GM23338 (cell line): Measurements from ENCODE around the gene UNC93B1.

ENCODE experiments used
- CREB1 ChIP-seq: fragments of 250-450 bp; sonication (Bioruptor Pico); IDR thresholded peaks from 2 replicates; pipeline ENCODE4 v1.5.0; 2020; ENCODE audit warnings: low read depth, mild to moderate bottlenecking, moderate library complexity
- EZH2 ChIP-seq: fragments of 200-600 bp; sonication (generic); IDR thresholded peaks from one replicate; pipeline ENCODE4 v1.8.0; 2017; ENCODE audit warnings: antibody characterized with exemption, mild to moderate bottlenecking, low read depth; ENCODE audit not compliant: unreplicated experiment
- EZH2phosphoT487 ChIP-seq: fragments of 200-600 bp; sonication (generic); IDR thresholded peaks from one replicate; pipeline ENCODE4 v1.8.1; 2018; ENCODE audit warnings: antibody characterized with exemption; ENCODE audit not compliant: unreplicated experiment
- JUNB ChIP-seq: IDR thresholded peaks from one replicate; pipeline ENCODE4 v1.6.1; 2016; ENCODE audit warnings: antibody characterized with exemption; ENCODE audit not compliant: unreplicated experiment
- NANOG ChIP-seq: IDR thresholded peaks from 2 replicates; pipeline ENCODE4 v1.6.1; 2016; ENCODE audit warnings: antibody characterized with exemption, borderline replicate concordance
- POLR2AphosphoS5 ChIP-seq: IDR thresholded peaks from 2 replicates; pipeline ENCODE4 v1.6.1; 2016; ENCODE audit warnings: antibody characterized with exemption, low read depth
- REST ChIP-seq: IDR thresholded peaks from one replicate; pipeline ENCODE4 v1.6.1; 2018; ENCODE audit warnings: antibody characterized with exemption; ENCODE audit not compliant: unreplicated experiment
- STAT1 ChIP-seq: IDR thresholded peaks from one replicate; pipeline ENCODE4 v1.6.1; 2016; ENCODE audit warnings: antibody characterized with exemption; ENCODE audit not compliant: unreplicated experiment
- TF ChIP-seq, protein P1 (sequence below), 2 experiments: fragments of 200-600 bp in 1 of 2; sonication (generic) in 1 of 2; conservative IDR thresholded peaks; 2 replicates each; pipeline versions ENCODE4 v1.5.1 to v1.6.1; 2016 to 2017; ENCODE audit warnings: antibody characterized with exemption in 2 of 2, low read depth in 2 of 2, mild to moderate bottlenecking in 2 of 2, moderate library complexity in 1 of 2
- TF ChIP-seq, protein P2 (sequence below): fragments of 250-450 bp; sonication (Bioruptor Pico); IDR thresholded peaks from 2 replicates; pipeline ENCODE4 v1.5.0; 2020; ENCODE audit warnings: mild to moderate bottlenecking, moderate library complexity

- TF ChIP-seq, protein P1, sequence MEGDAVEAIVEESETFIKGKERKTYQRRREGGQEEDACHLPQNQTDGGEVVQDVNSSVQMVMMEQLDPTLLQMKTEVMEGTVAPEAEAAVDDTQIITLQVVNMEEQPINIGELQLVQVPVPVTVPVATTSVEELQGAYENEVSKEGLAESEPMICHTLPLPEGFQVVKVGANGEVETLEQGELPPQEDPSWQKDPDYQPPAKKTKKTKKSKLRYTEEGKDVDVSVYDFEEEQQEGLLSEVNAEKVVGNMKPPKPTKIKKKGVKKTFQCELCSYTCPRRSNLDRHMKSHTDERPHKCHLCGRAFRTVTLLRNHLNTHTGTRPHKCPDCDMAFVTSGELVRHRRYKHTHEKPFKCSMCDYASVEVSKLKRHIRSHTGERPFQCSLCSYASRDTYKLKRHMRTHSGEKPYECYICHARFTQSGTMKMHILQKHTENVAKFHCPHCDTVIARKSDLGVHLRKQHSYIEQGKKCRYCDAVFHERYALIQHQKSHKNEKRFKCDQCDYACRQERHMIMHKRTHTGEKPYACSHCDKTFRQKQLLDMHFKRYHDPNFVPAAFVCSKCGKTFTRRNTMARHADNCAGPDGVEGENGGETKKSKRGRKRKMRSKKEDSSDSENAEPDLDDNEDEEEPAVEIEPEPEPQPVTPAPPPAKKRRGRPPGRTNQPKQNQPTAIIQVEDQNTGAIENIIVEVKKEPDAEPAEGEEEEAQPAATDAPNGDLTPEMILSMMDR (conservative IDR thresholded peaks at IDR 0.05; ENCODE audit: low read depth in 2 of 2) = no peak
- no peak for TF ChIP-seq EZH2
- TF ChIP-seq, protein P2, sequence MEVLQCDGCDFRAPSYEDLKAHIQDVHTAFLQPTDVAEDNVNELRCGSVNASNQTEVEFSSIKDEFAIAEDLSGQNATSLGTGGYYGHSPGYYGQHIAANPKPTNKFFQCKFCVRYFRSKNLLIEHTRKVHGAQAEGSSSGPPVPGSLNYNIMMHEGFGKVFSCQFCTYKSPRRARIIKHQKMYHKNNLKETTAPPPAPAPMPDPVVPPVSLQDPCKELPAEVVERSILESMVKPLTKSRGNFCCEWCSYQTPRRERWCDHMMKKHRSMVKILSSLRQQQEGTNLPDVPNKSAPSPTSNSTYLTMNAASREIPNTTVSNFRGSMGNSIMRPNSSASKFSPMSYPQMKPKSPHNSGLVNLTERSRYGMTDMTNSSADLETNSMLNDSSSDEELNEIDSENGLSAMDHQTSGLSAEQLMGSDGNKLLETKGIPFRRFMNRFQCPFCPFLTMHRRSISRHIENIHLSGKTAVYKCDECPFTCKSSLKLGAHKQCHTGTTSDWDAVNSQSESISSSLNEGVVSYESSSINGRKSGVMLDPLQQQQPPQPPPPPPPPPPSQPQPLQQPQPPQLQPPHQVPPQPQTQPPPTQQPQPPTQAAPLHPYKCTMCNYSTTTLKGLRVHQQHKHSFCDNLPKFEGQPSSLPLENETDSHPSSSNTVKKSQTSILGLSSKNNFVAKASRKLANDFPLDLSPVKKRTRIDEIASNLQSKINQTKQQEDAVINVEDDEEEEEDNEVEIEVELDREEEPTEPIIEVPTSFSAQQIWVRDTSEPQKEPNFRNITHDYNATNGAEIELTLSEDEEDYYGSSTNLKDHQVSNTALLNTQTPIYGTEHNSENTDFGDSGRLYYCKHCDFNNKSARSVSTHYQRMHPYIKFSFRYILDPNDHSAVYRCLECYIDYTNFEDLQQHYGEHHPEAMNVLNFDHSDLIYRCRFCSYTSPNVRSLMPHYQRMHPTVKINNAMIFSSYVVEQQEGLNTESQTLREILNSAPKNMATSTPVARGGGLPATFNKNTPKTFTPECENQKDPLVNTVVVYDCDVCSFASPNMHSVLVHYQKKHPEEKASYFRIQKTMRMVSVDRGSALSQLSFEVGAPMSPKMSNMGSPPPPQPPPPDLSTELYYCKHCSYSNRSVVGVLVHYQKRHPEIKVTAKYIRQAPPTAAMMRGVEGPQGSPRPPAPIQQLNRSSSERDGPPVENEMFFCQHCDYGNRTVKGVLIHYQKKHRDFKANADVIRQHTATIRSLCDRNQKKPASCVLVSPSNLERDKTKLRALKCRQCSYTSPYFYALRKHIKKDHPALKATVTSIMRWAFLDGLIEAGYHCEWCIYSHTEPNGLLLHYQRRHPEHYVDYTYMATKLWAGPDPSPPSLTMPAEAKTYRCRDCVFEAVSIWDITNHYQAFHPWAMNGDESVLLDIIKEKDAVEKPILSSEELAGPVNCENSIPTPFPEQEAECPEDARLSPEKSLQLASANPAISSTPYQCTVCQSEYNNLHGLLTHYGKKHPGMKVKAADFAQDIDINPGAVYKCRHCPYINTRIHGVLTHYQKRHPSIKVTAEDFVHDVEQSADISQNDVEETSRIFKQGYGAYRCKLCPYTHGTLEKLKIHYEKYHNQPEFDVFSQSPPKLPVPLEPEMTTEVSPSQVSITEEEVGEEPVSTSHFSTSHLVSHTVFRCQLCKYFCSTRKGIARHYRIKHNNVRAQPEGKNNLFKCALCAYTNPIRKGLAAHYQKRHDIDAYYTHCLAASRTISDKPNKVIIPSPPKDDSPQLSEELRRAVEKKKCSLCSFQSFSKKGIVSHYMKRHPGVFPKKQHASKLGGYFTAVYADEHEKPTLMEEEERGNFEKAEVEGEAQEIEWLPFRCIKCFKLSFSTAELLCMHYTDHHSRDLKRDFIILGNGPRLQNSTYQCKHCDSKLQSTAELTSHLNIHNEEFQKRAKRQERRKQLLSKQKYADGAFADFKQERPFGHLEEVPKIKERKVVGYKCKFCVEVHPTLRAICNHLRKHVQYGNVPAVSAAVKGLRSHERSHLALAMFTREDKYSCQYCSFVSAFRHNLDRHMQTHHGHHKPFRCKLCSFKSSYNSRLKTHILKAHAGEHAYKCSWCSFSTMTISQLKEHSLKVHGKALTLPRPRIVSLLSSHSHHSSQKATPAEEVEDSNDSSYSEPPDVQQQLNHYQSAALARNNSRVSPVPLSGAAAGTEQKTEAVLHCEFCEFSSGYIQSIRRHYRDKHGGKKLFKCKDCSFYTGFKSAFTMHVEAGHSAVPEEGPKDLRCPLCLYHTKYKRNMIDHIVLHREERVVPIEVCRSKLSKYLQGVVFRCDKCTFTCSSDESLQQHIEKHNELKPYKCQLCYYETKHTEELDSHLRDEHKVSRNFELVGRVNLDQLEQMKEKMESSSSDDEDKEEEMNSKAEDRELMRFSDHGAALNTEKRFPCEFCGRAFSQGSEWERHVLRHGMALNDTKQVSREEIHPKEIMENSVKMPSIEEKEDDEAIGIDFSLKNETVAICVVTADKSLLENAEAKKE (CRISPR knock-in tag) = no peak
- no peak for TF ChIP-seq EZH2phosphoT487
- no peak for TF ChIP-seq JUNB
- no peak for TF ChIP-seq POLR2AphosphoS5
- no peak for TF ChIP-seq STAT1
- no peak for TF ChIP-seq REST
- TF ChIP-seq NANOG = no peak
- TF ChIP-seq CREB1 (CRISPR knock-in tag) = no peak
These were observed 33.7 kb upstream of the UNC93B1 start for GRCh38 chr11:68037411-68038225.
